HG03159 (cell line): ENCODE measurements around the gene GALNT13.
A peak's percentile ranks its signal among the peaks of the same experiment; 100 is the strongest.

Experiments
- ATAC-seq: cut with Tn5 transposase; IDR thresholded peaks from one replicate; pipeline ENCODE4 v1.9.1; 2021; ENCODE audit warnings: mild to moderate bottlenecking, moderate library complexity; ENCODE audit not compliant: unreplicated experiment

The GALNT13 gene

GRCh38 chr2:153940511-153940910, 68.8 kb downstream of the GALNT13 start:
- ATAC-seq = no peak

GRCh38 chr2:153944800-153945199, 73.1 kb downstream of the GALNT13 start:
- no peak for ATAC-seq

GRCh38 chr2:153946036-153946435, 74.3 kb downstream of the GALNT13 start:
- no peak for ATAC-seq

GRCh38 chr2:153953761-153954160, 82.0 kb downstream of the GALNT13 start:
- no peak for ATAC-seq

GRCh38 chr2:153963256-153963655, 91.5 kb downstream of the GALNT13 start:
- ATAC-seq = no peak

- ATAC-seq = no peak
Measured at GRCh38 chr2:153967248-153967973, 95.7 kb downstream of the GALNT13 start.

GRCh38 chr2:153971250-153971649, 99.5 kb downstream of the GALNT13 start:
- ATAC-seq = no peak

GRCh38 chr2:153971855-153972254, 100.1 kb downstream of the GALNT13 start:
- ATAC-seq = no peak

GRCh38 chr2:153972412-153972811, 100.7 kb downstream of the GALNT13 start:
- no peak for ATAC-seq

GRCh38 chr2:153986488-153987229, 114.9 kb downstream of the GALNT13 start:
- ATAC-seq = no peak

- no peak for ATAC-seq
Measured at GRCh38 chr2:153990771-153991170, 119.0 kb downstream of the GALNT13 start.

- ATAC-seq = no peak
Measured at GRCh38 chr2:154013514-154013913, 141.8 kb downstream of the GALNT13 start.

GRCh38 chr2:154015233-154015632, 143.5 kb downstream of the GALNT13 start:
- no peak for ATAC-seq

- ATAC-seq = no peak
Measured at GRCh38 chr2:154029504-154029903, 157.8 kb downstream of the GALNT13 start.

- ATAC-seq = peak; percentile 81
Measured at GRCh38 chr2:154032220-154032619, 160.5 kb downstream of the GALNT13 start.

- ATAC-seq = no peak
Measured at GRCh38 chr2:154046493-154046892, 174.8 kb downstream of the GALNT13 start.

- ATAC-seq = no peak
Measured at GRCh38 chr2:154048905-154049304, 177.2 kb downstream of the GALNT13 start.

GRCh38 chr2:154049561-154049960, 177.8 kb downstream of the GALNT13 start:
- ATAC-seq = no peak

GRCh38 chr2:154067124-154067523, 195.4 kb downstream of the GALNT13 start:
- ATAC-seq = no peak

- ATAC-seq = no peak
Measured at GRCh38 chr2:154078926-154079325, 207.2 kb downstream of the GALNT13 start.

- ATAC-seq = no peak
Measured at GRCh38 chr2:154092571-154092970, 220.8 kb downstream of the GALNT13 start.

- no peak for ATAC-seq
Measured at GRCh38 chr2:154093856-154094255, 222.1 kb downstream of the GALNT13 start.
